ENCODE results near the gene EYS. TPM values are rescaled to one million over a fixed set of nuclear protein-coding genes. Genes with fewer than 3 reads are reported as not detected.
"Not testable (repeated sequence)": the region's sequence is repeated elsewhere in the genome, so short reads cannot be mapped to it uniquely, and the experiment has no call there.

EYS gene
- total RNA-seq, 1 experiment from 2014 or later: not detected

DNA sequence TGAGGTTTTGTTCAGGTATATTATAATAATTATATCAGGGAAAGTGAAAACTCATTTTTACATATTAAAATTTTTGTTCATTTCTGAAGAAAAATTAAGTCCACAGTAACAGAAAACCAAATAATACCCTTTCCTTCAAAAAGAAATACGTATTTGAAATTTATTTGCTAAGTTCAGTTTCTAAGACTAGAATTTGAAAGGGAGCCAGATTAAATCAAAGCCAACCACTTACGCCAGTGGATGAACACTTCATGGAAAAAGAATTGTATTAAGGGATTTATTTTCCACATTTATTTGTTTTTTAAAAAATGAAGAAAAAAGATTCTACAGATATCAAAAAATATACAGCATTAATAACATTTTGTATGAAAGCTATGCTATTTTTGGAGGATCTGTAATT, 654.4 kb downstream of the EYS start:
- no peak for DNase-seq (ENCODE audit: low read depth in 1 of 2, low spot score in 2 of 2)
- Histone ChIP-seq H3K4me1 (replicated peaks) (no peaks in the 10 kb centered on the region), H3K9me3 (replicated peaks) (no peaks in the 10 kb centered on the region), H3K36me3 (no peaks in the 10 kb centered on the region), H3K27me3 (replicated peaks) (no peaks in the 10 kb centered on the region), H3K4me3 (no peak overlapping the region), H3K27ac (no peak overlapping the region)

GRCh38 chr6:65045801-65046200, 661.2 kb downstream of the EYS start:
- DNase-seq (ENCODE audit: low read depth in 1 of 2, low spot score in 2 of 2): no peak
- no peaks in the 10 kb centered on the region for H3K36me3 ChIP-seq
- no peaks in the 10 kb centered on the region for H3K9me3 ChIP-seq (replicated peaks)
- H3K4me1 ChIP-seq (replicated peaks): no peaks in the 10 kb centered on the region
- no peak overlapping the region for H3K27ac ChIP-seq
- no peaks in the 10 kb centered on the region for H3K27me3 ChIP-seq (replicated peaks)
- no peak overlapping the region for H3K4me3 ChIP-seq

- Histone ChIP-seq H3K36me3 (no peaks in the 10 kb centered on the region), H3K27me3 (replicated peaks) (no peaks in the 10 kb centered on the region), H3K4me1 (replicated peaks) (no peaks in the 10 kb centered on the region), H3K9me3 (replicated peaks) (no peaks in the 10 kb centered on the region), H3K4me3 (no peak overlapping the region), H3K27ac (no peak overlapping the region)
- no peak for DNase-seq (ENCODE audit: low read depth in 1 of 2, low spot score in 2 of 2)
Measured at GRCh38 chr6:65014006-65014405, 693.0 kb downstream of the EYS start.

- H3K27me3 ChIP-seq (replicated peaks): no peaks in the 10 kb centered on the region
- H3K4me3 ChIP-seq: no peak overlapping the region
- no peak for DNase-seq (ENCODE audit: low read depth in 1 of 2, low spot score in 2 of 2)
- H3K36me3 ChIP-seq: no peaks in the 10 kb centered on the region
- no peak overlapping the region for H3K27ac ChIP-seq
- H3K4me1 ChIP-seq (replicated peaks): no peaks in the 10 kb centered on the region
- no peaks in the 10 kb centered on the region for H3K9me3 ChIP-seq (replicated peaks)
Measured at GRCh38 chr6:65006788-65007187, 700.2 kb downstream of the EYS start.

DNA sequence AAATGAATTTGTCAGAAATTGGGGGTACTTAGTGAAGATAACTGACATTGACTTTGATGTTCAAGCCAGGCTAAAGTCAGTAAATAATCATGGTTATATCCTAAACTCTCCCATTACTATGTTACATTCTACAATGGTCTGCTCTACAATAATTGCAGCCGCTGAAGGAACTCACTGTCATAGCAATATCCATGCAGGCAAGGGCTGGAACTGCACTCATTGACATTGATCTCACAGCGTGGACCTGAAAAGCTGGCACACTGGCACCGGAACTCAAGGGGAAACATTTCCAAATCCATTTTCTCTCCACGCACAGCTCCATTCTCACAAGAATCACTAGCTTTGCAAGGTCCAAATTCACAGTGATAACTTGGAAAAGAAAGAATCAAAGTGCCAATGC, 702.7 kb downstream of the EYS start:
- H3K9me3 ChIP-seq (replicated peaks): no peaks in the 10 kb centered on the region
- no peak for DNase-seq (ENCODE audit: low read depth in 1 of 2, low spot score in 2 of 2)
- H3K27ac ChIP-seq: no peak overlapping the region
- H3K36me3 ChIP-seq: no peaks in the 10 kb centered on the region
- no peak overlapping the region for H3K4me3 ChIP-seq
- no peaks in the 10 kb centered on the region for H3K27me3 ChIP-seq (replicated peaks)
- H3K4me1 ChIP-seq (replicated peaks): no peaks in the 10 kb centered on the region

- H3K4me3 ChIP-seq; H3K36me3 ChIP-seq; H3K27me3 ChIP-seq (replicated peaks); DNase-seq (ENCODE audit: low read depth in 1 of 2, low spot score in 2 of 2); H3K9me3 ChIP-seq (replicated peaks); H3K27ac ChIP-seq; H3K4me1 ChIP-seq (replicated peaks): not testable (repeated sequence)
Measured at GRCh38 chr6:65002882-65003281, 704.1 kb downstream of the EYS start.

GRCh38 chr6:65000815-65001214, 706.2 kb downstream of the EYS start:
- H3K4me1 ChIP-seq (replicated peaks): no peaks in the 10 kb centered on the region

GRCh38 chr6:64998204-64998603, 708.8 kb downstream of the EYS start:
- H3K36me3 ChIP-seq: no peaks in the 10 kb centered on the region
- no peak overlapping the region for H3K4me3 ChIP-seq
- no peaks in the 10 kb centered on the region for H3K27me3 ChIP-seq (replicated peaks)
- 0 out of 2 replicates have a peak, but pooled peaks cover 3% of the 10 kb centered on the region for H3K9me3 ChIP-seq (replicated peaks)
- no peak for DNase-seq (ENCODE audit: low read depth in 1 of 2, low spot score in 2 of 2)
- no peaks in the 10 kb centered on the region for H3K4me1 ChIP-seq (replicated peaks)
- H3K27ac ChIP-seq: no peak overlapping the region

More at GRCh38 chr6:65000815-65001214, 706.2 kb downstream of the EYS start:
- H3K9me3 ChIP-seq (replicated peaks): 0 out of 2 replicates have a peak, but pooled peaks cover 3% of the 10 kb centered on the region
- no peak for DNase-seq (ENCODE audit: low read depth in 1 of 2, low spot score in 2 of 2)
- no peak overlapping the region for H3K4me3 ChIP-seq
- H3K27me3 ChIP-seq (replicated peaks): no peaks in the 10 kb centered on the region
- H3K27ac ChIP-seq: no peak overlapping the region
- no peaks in the 10 kb centered on the region for H3K36me3 ChIP-seq

DNA sequence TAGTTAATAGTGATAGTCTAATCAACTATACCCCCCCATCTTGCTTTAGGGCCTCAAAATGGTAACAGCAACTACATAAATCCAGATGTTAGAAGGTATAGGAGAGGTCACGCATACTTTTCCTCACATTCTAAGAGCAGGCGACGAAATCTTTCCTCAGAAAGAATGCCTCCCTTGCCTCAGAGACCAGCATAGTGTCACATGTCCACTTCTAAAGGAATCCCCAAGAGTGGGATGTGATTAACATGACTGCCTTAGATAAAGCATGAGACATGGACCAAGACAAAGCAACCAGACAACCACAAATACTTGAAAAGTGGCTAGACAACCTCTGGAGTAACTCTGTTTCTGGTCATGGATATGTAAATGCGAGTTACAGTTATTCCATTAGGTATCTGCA, 710.7 kb downstream of the EYS start:
- Histone ChIP-seq H3K4me3 (no peak overlapping the region), H3K36me3 (no peaks in the 10 kb centered on the region), H3K27ac (no peak overlapping the region), H3K27me3 (replicated peaks) (no peaks in the 10 kb centered on the region), H3K4me1 (replicated peaks) (no peaks in the 10 kb centered on the region), H3K9me3 (replicated peaks) (peaks cover 7% of the 10 kb centered on the region; the same call in 1 of the 2 replicates)
- no peak for DNase-seq (ENCODE audit: low read depth in 1 of 2, low spot score in 2 of 2)

GRCh38 chr6:64990652-64991304, 716.2 kb downstream of the EYS start:
- Histone ChIP-seq H3K4me3 (no peak overlapping the region), H3K4me1 (replicated peaks) (no peaks in the 10 kb centered on the region), H3K9me3 (replicated peaks) (peaks cover 4% of the 10 kb centered on the region; the same call in 1 of the 2 replicates), H3K36me3 (no peaks in the 10 kb centered on the region), H3K27ac (no peak overlapping the region), H3K27me3 (replicated peaks) (no peaks in the 10 kb centered on the region)
- no peak for DNase-seq (ENCODE audit: low read depth in 1 of 2, low spot score in 2 of 2)

- peaks cover 4% of the 10 kb centered on the region; the same call in 1 of the 2 replicates for H3K9me3 ChIP-seq (replicated peaks)
- H3K4me1 ChIP-seq (replicated peaks): no peaks in the 10 kb centered on the region
- no peaks in the 10 kb centered on the region for H3K27me3 ChIP-seq (replicated peaks)
- no peak overlapping the region for H3K4me3 ChIP-seq
- no peaks in the 10 kb centered on the region for H3K36me3 ChIP-seq
- no peak overlapping the region for H3K27ac ChIP-seq
- no peak for DNase-seq (ENCODE audit: low read depth in 1 of 2, low spot score in 2 of 2)
Measured at GRCh38 chr6:64988148-64988547, 718.9 kb downstream of the EYS start.

- Histone ChIP-seq H3K9me3 (replicated peaks) (no peaks in the 10 kb centered on the region), H3K27ac (no peak overlapping the region), H3K36me3 (no peaks in the 10 kb centered on the region), H3K4me1 (replicated peaks) (no peaks in the 10 kb centered on the region), H3K4me3 (no peak overlapping the region), H3K27me3 (replicated peaks) (no peaks in the 10 kb centered on the region)
- no peak for DNase-seq (ENCODE audit: low read depth in 1 of 2, low spot score in 2 of 2)
Measured at GRCh38 chr6:64987066-64987465, 720.0 kb downstream of the EYS start.

GRCh38 chr6:64985726-64986125, 721.3 kb downstream of the EYS start:
- no peaks in the 10 kb centered on the region for H3K27me3 ChIP-seq (replicated peaks)
- no peaks in the 10 kb centered on the region for H3K9me3 ChIP-seq (replicated peaks)
- no peaks in the 10 kb centered on the region for H3K36me3 ChIP-seq
- no peak overlapping the region for H3K4me3 ChIP-seq
- H3K4me1 ChIP-seq (replicated peaks): no peaks in the 10 kb centered on the region
- no peak overlapping the region for H3K27ac ChIP-seq
- DNase-seq (ENCODE audit: low read depth in 1 of 2, low spot score in 2 of 2): no peak

GRCh38 chr6:64984948-64985347, 722.1 kb downstream of the EYS start:
- H3K27ac ChIP-seq: no peak overlapping the region
- H3K27me3 ChIP-seq (replicated peaks): no peaks in the 10 kb centered on the region
- no peaks in the 10 kb centered on the region for H3K9me3 ChIP-seq (replicated peaks)
- H3K4me1 ChIP-seq (replicated peaks): no peaks in the 10 kb centered on the region
- DNase-seq (ENCODE audit: low read depth in 1 of 2, low spot score in 2 of 2): no peak
- no peak overlapping the region for H3K4me3 ChIP-seq
- no peaks in the 10 kb centered on the region for H3K36me3 ChIP-seq

DNA sequence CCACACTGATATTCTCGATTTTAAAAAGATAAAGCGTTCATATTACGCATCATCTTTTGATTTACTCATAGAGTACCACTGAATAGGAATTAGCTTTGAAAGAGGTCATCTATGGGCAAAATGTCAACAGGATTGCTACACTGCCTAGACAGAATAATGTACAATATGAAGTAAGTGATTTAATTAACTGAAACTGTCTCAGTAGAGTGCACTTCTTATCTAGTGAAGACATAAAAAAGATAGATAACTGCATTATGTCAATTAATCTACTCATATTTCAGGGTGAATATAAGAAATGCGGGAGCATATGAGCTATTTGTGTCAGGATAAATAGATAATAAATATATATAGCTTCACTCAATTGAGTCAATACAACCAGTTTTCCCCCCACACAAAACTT, 723.9 kb downstream of the EYS start:
- Histone ChIP-seq H3K9me3 (replicated peaks) (peaks cover under 1% of the 10 kb centered on the region; the same call in 1 of the 2 replicates), H3K4me1 (replicated peaks) (no peaks in the 10 kb centered on the region), H3K36me3 (no peaks in the 10 kb centered on the region), H3K27me3 (replicated peaks) (no peaks in the 10 kb centered on the region), H3K4me3 (no peak overlapping the region), H3K27ac (no peak overlapping the region)
- no peak for DNase-seq (ENCODE audit: low read depth in 1 of 2, low spot score in 2 of 2)

All from SJSA1 (cell line).